Keratinocyte (primary cell): ENCODE measurements around the gene GPR75.

Experiments
- EZH2 ChIP-seq: IDR thresholded peaks from one replicate; pipeline ENCODE4 v1.6.1; 2012; ENCODE audit warnings: inconsistent platforms, mild to moderate bottlenecking, low read length, moderate library complexity
- TF ChIP-seq, protein P1 (sequence below), 3 experiments: IDR thresholded peaks in 1 of 3; conservative IDR thresholded peaks in 1 of 3; optimal IDR thresholded peaks in 1 of 3; 2 replicates in 2 of 3; 3 replicates in 1 of 3; pipeline versions ENCODE3 to v1.5.1; 2011; ENCODE audit warnings: low read length in 3 of 3, mild to moderate bottlenecking in 3 of 3, moderate library complexity in 2 of 3, control low read depth in 1 of 3, inconsistent platforms in 1 of 3; ENCODE audit not compliant: insufficient read depth in 2 of 3; ENCODE audit errors: extremely low read depth in 1 of 3

DNA sequence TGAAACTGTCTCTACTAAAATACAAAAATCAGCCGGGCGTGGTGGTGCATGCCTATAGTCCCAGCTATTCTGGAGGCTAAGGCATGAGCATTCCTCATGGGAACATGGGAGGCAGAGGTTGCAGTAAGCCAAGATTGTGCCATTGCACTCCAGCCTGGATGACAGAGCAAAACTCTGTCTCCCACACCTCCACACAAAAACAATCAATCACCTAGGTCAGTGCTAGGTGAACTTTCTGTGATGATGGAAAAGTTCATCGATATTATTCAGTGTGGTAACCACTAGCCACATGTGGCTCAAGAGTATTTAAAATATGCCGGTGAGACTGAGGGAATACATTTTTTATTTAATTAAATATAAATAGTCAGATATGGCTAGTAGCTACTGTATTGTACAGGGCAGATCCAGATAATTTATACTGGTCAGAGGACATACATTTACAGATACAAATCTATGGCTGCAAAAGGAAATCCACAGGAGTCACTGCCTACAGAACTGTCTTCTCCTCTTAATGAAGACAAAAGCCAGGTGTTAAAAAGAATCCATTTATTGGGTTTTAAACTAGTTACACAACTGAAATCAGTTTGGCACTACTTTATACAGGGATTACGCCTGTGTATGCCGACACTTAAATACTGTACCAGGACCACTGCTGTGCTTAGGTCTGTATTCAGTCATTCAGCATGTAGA, 3.9 kb upstream of the GPR75 start:
- TF ChIP-seq, protein P1, sequence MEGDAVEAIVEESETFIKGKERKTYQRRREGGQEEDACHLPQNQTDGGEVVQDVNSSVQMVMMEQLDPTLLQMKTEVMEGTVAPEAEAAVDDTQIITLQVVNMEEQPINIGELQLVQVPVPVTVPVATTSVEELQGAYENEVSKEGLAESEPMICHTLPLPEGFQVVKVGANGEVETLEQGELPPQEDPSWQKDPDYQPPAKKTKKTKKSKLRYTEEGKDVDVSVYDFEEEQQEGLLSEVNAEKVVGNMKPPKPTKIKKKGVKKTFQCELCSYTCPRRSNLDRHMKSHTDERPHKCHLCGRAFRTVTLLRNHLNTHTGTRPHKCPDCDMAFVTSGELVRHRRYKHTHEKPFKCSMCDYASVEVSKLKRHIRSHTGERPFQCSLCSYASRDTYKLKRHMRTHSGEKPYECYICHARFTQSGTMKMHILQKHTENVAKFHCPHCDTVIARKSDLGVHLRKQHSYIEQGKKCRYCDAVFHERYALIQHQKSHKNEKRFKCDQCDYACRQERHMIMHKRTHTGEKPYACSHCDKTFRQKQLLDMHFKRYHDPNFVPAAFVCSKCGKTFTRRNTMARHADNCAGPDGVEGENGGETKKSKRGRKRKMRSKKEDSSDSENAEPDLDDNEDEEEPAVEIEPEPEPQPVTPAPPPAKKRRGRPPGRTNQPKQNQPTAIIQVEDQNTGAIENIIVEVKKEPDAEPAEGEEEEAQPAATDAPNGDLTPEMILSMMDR (optimal IDR thresholded peaks at IDR 0.05 in 1 of 3, IDR thresholded peaks at IDR 0.05 in 1 of 3, conservative IDR thresholded peaks at IDR 0.05 in 1 of 3; ENCODE audit: extremely low read depth in 1 of 3, insufficient read depth in 2 of 3, low read length in 3 of 3) = no peak
- TF ChIP-seq EZH2 = no peak
